ENCODE data around the gene COL9A1. TPM values are rescaled to one million over a fixed set of nuclear protein-coding genes. Genes with fewer than 3 reads are reported as not detected.

COL9A1 gene
- total and polyA plus RNA-seq, 9 of the 15 experiments (the other 6 are each of a cell fraction or from before 2014, with no cell fraction given) = 0.01 to 0.13 (median 0.06) TPM; not detected in 1

- TF ChIP-seq MITF (IDR thresholded peaks at IDR 0.05) = peak; percentile 87; the same call in 1 of the 2 replicates
- TF ChIP-seq ZNF395 (CRISPR knock-in tag; IDR thresholded peaks at IDR 0.05) = peak; percentile 98
- TF ChIP-seq ZNF384 (IDR thresholded peaks at IDR 0.05; ENCODE audit: low read depth, low read length) = peak; percentile 69
- TF ChIP-seq MXI1 (IDR thresholded peaks at IDR 0.05; ENCODE audit: low read depth, low read length) = peak; percentile 84; the same call in 1 of the 2 replicates
- TF ChIP-seq ERF (CRISPR knock-in tag; IDR thresholded peaks at IDR 0.05) = peak; percentile 79; the same call in 1 of the 2 replicates
- peak; percentile 54; the same call in 1 of the 2 replicates for TF ChIP-seq ZBTB12 (CRISPR knock-in tag; IDR thresholded peaks at IDR 0.05)
- TF ChIP-seq ZBTB5 (IDR thresholded peaks at IDR 0.05) = peak; percentile 87
- peak; percentile 100 for TF ChIP-seq CBFA2T3 (IDR thresholded peaks at IDR 0.05)
- 0 out of 2 replicates have a peak, but pooled peaks have one; percentile 7 for TF ChIP-seq TFE3 (CRISPR knock-in tag; IDR thresholded peaks at IDR 0.05)
- TF ChIP-seq TAL1 (IDR thresholded peaks at IDR 0.05) = peak; percentile 100
- TF ChIP-seq ARID1B (IDR thresholded peaks at IDR 0.05) = peak; percentile 100
- TF ChIP-seq EZH2 (IDR thresholded peaks at IDR 0.05; ENCODE audit: borderline replicate concordance, low read depth, low read length) = peak; percentile 95; the same call in 1 of the 2 replicates
- TF ChIP-seq ZFX (CRISPR knock-in tag; IDR thresholded peaks at IDR 0.05) = peak; percentile 57
Observed at GRCh38 chr6:70336996-70337742, 34.3 kb upstream of the COL9A1 start (continued).

All from K562 (cell line).